ENCODE data around the gene IRX6.

GRCh38 chr16:55308973-55309372 is 15.0 kb upstream of the IRX6 start:
- no peak for TF ChIP-seq CTCF (conservative IDR thresholded peaks at IDR 0.05)
- no peak for TF ChIP-seq ZFX (IDR thresholded peaks at IDR 0.05)

Data from C4-2B (cell line).